ENCODE data around the gene IL32.
A peak's percentile ranks its signal among the peaks of the same experiment; 100 is the strongest.

Gene IL32

DNA sequence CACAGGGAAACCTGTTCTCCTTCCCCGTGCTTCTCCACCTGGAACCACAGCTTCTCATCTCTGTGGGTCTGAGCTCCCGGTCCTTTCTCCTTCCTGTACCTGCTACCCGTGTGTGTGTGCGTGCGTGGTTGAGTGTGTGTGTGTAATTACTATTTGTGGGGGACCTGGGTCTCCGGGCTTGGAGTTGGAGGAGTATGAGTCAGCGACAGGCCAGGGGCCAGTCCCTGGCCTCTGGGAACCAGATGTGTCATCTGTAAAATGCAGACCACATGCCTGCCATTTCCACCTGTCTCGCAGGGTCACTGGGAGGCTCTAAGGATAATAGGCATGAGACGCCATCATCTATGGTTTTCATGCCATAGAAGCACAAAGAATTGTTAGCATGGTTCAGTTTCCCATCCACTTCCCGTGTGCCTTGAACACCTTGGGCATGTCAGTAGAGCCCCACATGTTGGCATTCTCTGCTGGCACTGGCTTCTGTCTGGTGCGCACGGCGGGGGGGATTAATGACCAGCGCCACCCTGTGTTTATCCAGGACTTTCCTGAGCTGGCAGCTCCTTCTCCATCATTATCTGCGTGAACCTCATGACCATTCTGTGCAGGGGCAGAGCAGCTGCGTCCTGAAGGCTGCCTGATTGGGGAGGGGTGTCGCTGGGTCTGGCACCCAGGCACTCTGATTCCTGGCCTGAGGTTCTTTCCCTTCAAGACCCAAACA is 48.5 kb downstream of the IL32 start:
- TF ChIP-seq, protein P1, sequence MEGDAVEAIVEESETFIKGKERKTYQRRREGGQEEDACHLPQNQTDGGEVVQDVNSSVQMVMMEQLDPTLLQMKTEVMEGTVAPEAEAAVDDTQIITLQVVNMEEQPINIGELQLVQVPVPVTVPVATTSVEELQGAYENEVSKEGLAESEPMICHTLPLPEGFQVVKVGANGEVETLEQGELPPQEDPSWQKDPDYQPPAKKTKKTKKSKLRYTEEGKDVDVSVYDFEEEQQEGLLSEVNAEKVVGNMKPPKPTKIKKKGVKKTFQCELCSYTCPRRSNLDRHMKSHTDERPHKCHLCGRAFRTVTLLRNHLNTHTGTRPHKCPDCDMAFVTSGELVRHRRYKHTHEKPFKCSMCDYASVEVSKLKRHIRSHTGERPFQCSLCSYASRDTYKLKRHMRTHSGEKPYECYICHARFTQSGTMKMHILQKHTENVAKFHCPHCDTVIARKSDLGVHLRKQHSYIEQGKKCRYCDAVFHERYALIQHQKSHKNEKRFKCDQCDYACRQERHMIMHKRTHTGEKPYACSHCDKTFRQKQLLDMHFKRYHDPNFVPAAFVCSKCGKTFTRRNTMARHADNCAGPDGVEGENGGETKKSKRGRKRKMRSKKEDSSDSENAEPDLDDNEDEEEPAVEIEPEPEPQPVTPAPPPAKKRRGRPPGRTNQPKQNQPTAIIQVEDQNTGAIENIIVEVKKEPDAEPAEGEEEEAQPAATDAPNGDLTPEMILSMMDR (IDR thresholded peaks at IDR 0.05; ENCODE audit: low read depth, low read length) = 0 out of 2 replicates have a peak, but pooled peaks have one; percentile 2
- H3K4me3 ChIP-seq (ENCODE audit: low read depth, low read length) = peak overlapping the region; percentile 96

DNA sequence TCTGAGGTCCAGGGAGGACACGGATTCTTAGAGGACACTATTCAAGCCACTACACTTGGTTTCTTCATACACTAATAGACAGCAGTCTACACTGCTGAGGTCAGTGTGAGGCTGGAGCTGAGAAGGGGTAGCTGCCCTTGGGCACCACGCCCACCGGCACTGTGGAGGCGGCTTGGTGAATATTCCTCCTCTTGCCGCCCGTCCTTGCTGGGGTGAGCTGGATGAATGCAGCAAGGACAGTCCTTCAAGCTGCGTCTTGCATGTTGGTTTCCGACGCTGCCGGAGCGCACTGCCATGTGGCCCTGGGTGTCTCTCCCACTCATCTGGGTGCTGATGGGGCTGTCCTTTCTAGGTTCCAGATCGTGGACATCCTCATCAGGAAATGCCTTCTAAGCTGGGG is 49.6 kb downstream of the IL32 start:
- TF ChIP-seq, protein P1 (IDR thresholded peaks at IDR 0.05; ENCODE audit: low read depth, low read length) = no peak
- H3K4me3 ChIP-seq (ENCODE audit: low read depth, low read length) = no peak overlapping the region

DNA sequence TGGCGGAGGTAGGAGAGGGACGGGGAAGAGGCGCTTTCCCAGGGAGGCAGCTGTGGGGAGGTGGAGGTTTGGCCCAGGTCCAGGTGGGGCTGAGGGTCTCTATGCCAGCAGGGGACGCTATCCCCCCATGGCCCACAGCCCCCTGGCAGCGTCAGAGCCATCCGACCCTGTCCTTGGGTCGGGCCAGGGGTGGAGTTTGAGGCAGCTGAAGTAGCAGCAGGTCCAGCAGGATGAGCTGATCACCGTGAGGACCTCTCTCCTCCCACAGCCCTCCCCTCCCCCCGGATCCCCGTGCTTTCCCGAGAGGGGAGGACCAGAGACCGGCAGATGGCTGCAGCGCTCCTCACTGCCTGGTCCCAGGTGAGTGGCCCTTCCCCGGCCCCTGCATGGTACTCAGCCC is 50.1 kb downstream of the IL32 start:
- H3K4me3 ChIP-seq (ENCODE audit: low read depth, low read length) = no peak overlapping the region
- TF ChIP-seq, protein P1 (IDR thresholded peaks at IDR 0.05; ENCODE audit: low read depth, low read length) = no peak

DNA sequence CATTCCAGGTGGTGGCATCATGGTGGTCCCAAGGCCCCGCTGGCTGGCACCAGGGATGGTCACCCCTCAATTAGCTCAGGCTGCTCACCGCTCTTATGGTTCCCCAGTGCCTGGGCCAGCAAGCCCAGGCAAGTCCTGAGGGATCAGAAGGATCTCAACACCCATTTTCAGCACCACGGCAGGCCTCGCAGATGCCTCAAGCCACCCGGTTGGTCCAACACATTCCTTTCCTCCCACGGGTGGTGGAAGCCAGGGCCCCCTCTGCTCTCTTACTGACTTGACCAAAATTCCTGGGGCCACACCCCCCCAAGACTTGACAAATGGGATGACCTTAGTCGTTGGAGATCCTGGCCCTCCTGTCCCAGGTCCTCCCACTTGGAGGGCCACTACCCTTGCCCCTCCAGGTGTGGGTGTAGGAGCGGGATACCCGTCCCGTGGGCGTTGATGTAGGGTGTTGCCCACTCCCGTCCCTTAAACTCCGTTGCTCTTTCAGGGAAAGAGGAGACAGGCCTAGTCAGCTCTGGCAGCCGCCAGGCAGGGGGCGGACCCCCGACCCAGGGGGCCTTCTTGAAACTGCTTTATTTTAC is 52.9 kb downstream of the IL32 start:
- TF ChIP-seq, protein P1 (IDR thresholded peaks at IDR 0.05; ENCODE audit: low read depth, low read length) = no peak
- H3K4me3 ChIP-seq (ENCODE audit: low read depth, low read length) = no peak overlapping the region

DNA sequence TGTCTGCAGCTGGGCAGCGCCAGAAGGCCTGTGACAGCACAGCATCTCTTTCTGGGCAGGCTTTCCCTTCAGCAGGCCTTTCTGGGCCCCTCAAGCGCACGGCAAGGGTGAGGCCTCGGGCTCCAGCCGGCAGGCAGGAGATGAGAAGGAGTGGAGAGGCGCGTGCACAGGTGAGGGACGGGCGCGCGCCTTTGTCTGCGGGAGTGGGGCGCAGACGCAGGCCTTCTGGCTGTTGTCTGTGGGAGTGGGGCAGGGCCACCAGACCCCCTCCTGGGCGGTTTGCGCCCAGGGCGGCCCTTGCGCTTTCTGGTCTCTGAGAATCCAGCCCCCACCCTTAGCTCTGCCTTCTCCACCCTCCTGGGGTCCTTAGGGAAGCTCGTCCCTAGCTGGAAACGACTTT is 53.4 kb downstream of the IL32 start:
- no peak overlapping the region for H3K4me3 ChIP-seq (ENCODE audit: low read depth, low read length)
- TF ChIP-seq, protein P1 (IDR thresholded peaks at IDR 0.05; ENCODE audit: low read depth, low read length) = no peak

Data from WI38 (cell line).